PC-9 (cell line): ENCODE data around the gene TAF9. TPM values are rescaled to one million over a fixed set of nuclear protein-coding genes. Genes with fewer than 3 reads are reported as not detected.
A peak's percentile ranks its signal among the peaks of the same experiment; 100 is the strongest.

Source experiments
- BruUV-seq: library from RNA; stranded (reverse); fragments of 400-500 nt; replicated peaks from 2 replicates; lab custom pipeline; 2021; lab: Mats Ljungman, UMichigan
- CTCF ChIA-PET: fragments of 300-600 bp; sonication (Branson Sonifier 250); formaldehyde crosslinking; loops from one replicate; lab custom pipeline; 2022; ENCODE audit warnings: antibody characterized with exemption; lab: Charles Lee
- POLR2A ChIA-PET: fragments of 300-600 bp; sonication (Branson Sonifier 250); formaldehyde crosslinking; loops from one replicate; lab custom pipeline; 2022; ENCODE audit warnings: antibody characterized with exemption; ENCODE audit not compliant: unreplicated experiment; lab: Charles Lee
- DNase-seq, 2 experiments: peaks; one replicate each; pipeline versions ENCODE4 v3.0.0 to v3.0.0-alpha.2; 2015 to 2022; ENCODE audit warnings: mixed read lengths in 1 of 2
- H2AFZ ChIP-seq: fragments of 200-600 bp; sonication (generic); 2 replicates; pipeline ENCODE4 v1.8.1; 2017; ENCODE audit warnings: antibody characterized with exemption
- H3F3A ChIP-seq: fragments of 200-600 bp; sonication (generic); 2 replicates; pipeline ENCODE4 v1.8.1; 2017; ENCODE audit warnings: antibody characterized with exemption, mild to moderate bottlenecking, low read depth; ENCODE audit not compliant: insufficient read depth
- H3K27ac ChIP-seq: fragments of 200-600 bp; sonication (generic); 2 replicates; pipeline ENCODE4 v1.6.1; 2016; ENCODE audit warnings: mixed run types
- H3K27me3 ChIP-seq: fragments of 200-600 bp; sonication (generic); 2 replicates; pipeline ENCODE4 v1.6.1; 2016; ENCODE audit warnings: low read depth, mixed run types; ENCODE audit not compliant: insufficient read depth
- H3K36me3 ChIP-seq: fragments of 200-600 bp; sonication (generic); 2 replicates; pipeline ENCODE4 v1.6.1; 2016; ENCODE audit warnings: low read depth, mixed run types
- H3K4me1 ChIP-seq: fragments of 200-600 bp; sonication (generic); replicated peaks from 2 replicates; pipeline ENCODE4 v1.6.1; 2016; ENCODE audit warnings: mixed run types; ENCODE audit not compliant: insufficient read depth
- H3K4me2 ChIP-seq: fragments of 200-600 bp; sonication (generic); 2 replicates; pipeline ENCODE4 v1.6.1; 2017; ENCODE audit warnings: mixed run types
- H3K4me3 ChIP-seq: fragments of 200-600 bp; sonication (generic); 2 replicates; pipeline ENCODE4 v1.6.1; 2016; ENCODE audit warnings: mixed run types
- H3K79me2 ChIP-seq: fragments of 200-600 bp; sonication (generic); 2 replicates; pipeline ENCODE4 v1.6.1; 2017; ENCODE audit warnings: low read depth, mixed run types
- H3K9me2 ChIP-seq: fragments of 200-600 bp; sonication (generic); 2 replicates; pipeline ENCODE4 v1.8.1; 2017; ENCODE audit warnings: mild to moderate bottlenecking; ENCODE audit not compliant: insufficient read depth
- H3K9me3 ChIP-seq: fragments of 200-600 bp; sonication (generic); 2 replicates; pipeline ENCODE4 v1.8.1; 2016; ENCODE audit warnings: low read depth; ENCODE audit not compliant: insufficient read depth
- H4K20me1 ChIP-seq: fragments of 200-600 bp; sonication (generic); 2 replicates; pipeline ENCODE4 v1.8.1; 2017; ENCODE audit not compliant: insufficient read depth
- CTCF ChIP-seq: fragments of 200-600 bp; sonication (generic); conservative IDR thresholded peaks from 2 replicates; pipeline ENCODE4 v1.6.1; 2017; ENCODE audit warnings: mixed run types, antibody characterized with exemption, mild to moderate bottlenecking, moderate library complexity
- EZH2 ChIP-seq: fragments of 200-600 bp; sonication (generic); IDR thresholded peaks from 2 replicates; pipeline ENCODE4 v1.8.0; 2017; ENCODE audit warnings: antibody characterized with exemption, low read depth
- intact Hi-C: fragments of 100-400 bp; cut with micrococcal nuclease; formaldehyde crosslinking; loops from one replicate; pipeline ENCODE4 v1.10.0; 2022; ENCODE audit not compliant: unreplicated experiment
- total RNA-seq: library from RNA; stranded (reverse); gene quantifications from 2 replicates; pipeline ENCODE4 v1.2.3, GENCODE V29; 2021

Gene TAF9
- total RNA-seq, 1 experiment from 2014 or later: 50.8 TPM

GRCh38 chr5:69331528-69332445 is 37.5 kb downstream of the TAF9 start:
- CTCF ChIA-PET: interaction anchor here (0.6 to 0.7 kb wide), 2 partner anchors 28 to 29 kb away, joined by 3 to 14 read pairs; no protein-coding TSS in a partner anchor
- H3K79me2 ChIP-seq: peaks cover 10% of the 10 kb centered on the region; the same call in 1 of the 2 replicates
- H3K9me3 ChIP-seq: no peaks in the 10 kb centered on the region
- peaks cover 35% of the 10 kb centered on the region for H3K4me1 ChIP-seq
- H3K27me3 ChIP-seq: no peaks in the 10 kb centered on the region
- no peak for TF ChIP-seq EZH2
- TF ChIP-seq CTCF: no peak
- H3K4me2 ChIP-seq: peak overlapping the region; percentile 96
- peak overlapping the region; percentile 86 for H2AFZ ChIP-seq
- H3K4me3 ChIP-seq: peak overlapping the region; percentile 66
- intact Hi-C loops: loop anchor here (2.0 to 10.0 kb wide), 5 partner anchors 36 to 287 kb away; partner anchors contain the start of genes AK6, CENPH, RAD17 and SLC30A5
- H3K27ac ChIP-seq: peak overlapping the region; percentile 32
- DNase-seq: peak; percentile 10 to 65
- no peaks in the 10 kb centered on the region for H4K20me1 ChIP-seq
- H3F3A ChIP-seq: peaks cover 46% of the 10 kb centered on the region
- BruUV-seq: no TSS peak
- POLR2A ChIA-PET: interaction anchor here (0.9 kb wide), 1 partner anchor 238 kb away, joined by 19 read pairs; the partner anchor contains the start of gene SLC30A5
- H3K9me2 ChIP-seq: no peaks in the 10 kb centered on the region
- H3K36me3 ChIP-seq: no peaks in the 10 kb centered on the region

- H3F3A ChIP-seq: peaks cover 30% of the 10 kb centered on the region
- H3K9me3 ChIP-seq: no peaks in the 10 kb centered on the region
- no peaks in the 10 kb centered on the region for H4K20me1 ChIP-seq
- H2AFZ ChIP-seq: no peak overlapping the region
- H3K36me3 ChIP-seq: no peaks in the 10 kb centered on the region
- H3K4me1 ChIP-seq: peaks cover 22% of the 10 kb centered on the region; the same call in 1 of the 2 replicates
- POLR2A ChIA-PET: interaction anchor here (0.6 kb wide), 1 partner anchor 40 kb away, joined by 3 read pairs; no protein-coding TSS in a partner anchor
- H3K9me2 ChIP-seq: no peaks in the 10 kb centered on the region
- DNase-seq: peak; percentile 49 to 92
- BruUV-seq: no TSS peak
- no peak overlapping the region for H3K4me3 ChIP-seq
- TF ChIP-seq EZH2 (no peak), CTCF (no peak)
- CTCF ChIA-PET: no interaction called here
- no peaks in the 10 kb centered on the region for H3K27me3 ChIP-seq
- intact Hi-C loops: loop anchor here (2.0 to 10.0 kb wide), 5 partner anchors 37 to 285 kb away; partner anchors contain the start of genes AK6, CENPH, RAD17 and SLC30A5
- peak overlapping the region; percentile 34 for H3K4me2 ChIP-seq
- peaks cover 10% of the 10 kb centered on the region; the same call in 1 of the 2 replicates for H3K79me2 ChIP-seq
- H3K27ac ChIP-seq: peak overlapping the region; percentile 46
Measured at GRCh38 chr5:69329905-69330489, 39.3 kb downstream of the TAF9 start.

GRCh38 chr5:69326365-69326764 is 43.0 kb downstream of the TAF9 start:
- no peaks in the 10 kb centered on the region for H3K9me3 ChIP-seq
- no peaks in the 10 kb centered on the region for H3K9me2 ChIP-seq
- H4K20me1 ChIP-seq: no peaks in the 10 kb centered on the region
- no peak overlapping the region for H3K27ac ChIP-seq
- no peak overlapping the region for H2AFZ ChIP-seq
- TF ChIP-seq CTCF (no peak), EZH2 (no peak)
- CTCF ChIA-PET: no interaction called here
- H3K36me3 ChIP-seq: no peaks in the 10 kb centered on the region
- peaks cover 14% of the 10 kb centered on the region; the same call in 1 of the 2 replicates for H3K4me1 ChIP-seq
- no peak overlapping the region for H3K4me2 ChIP-seq
- intact Hi-C loops: no loop called here
- BruUV-seq: no TSS peak
- no peak overlapping the region for H3K4me3 ChIP-seq
- POLR2A ChIA-PET: no interaction called here
- H3K27me3 ChIP-seq: no peaks in the 10 kb centered on the region
- no peak for DNase-seq
- H3K79me2 ChIP-seq: 0 out of 2 replicates have a peak, but pooled peaks cover under 1% of the 10 kb centered on the region
- H3F3A ChIP-seq: peaks cover 18% of the 10 kb centered on the region
